Heart right ventricle (tissue), 16 donors: ENCODE data around the gene SYCE3. TPM values are rescaled to one million over a fixed set of nuclear protein-coding genes. Genes with fewer than 3 reads are reported as not detected.

Experiments used
- ATAC-seq, 8 donors: fragments of 200-7000 bp; cut with Tn5 transposase; one replicate each; pipeline ENCODE4 v1.9.1; 2020; ENCODE audit warnings: mild to moderate bottlenecking in 8 of 8, moderate library complexity in 8 of 8, moderate number of reproducible peaks in 1 of 8
- DNase-seq, 2 donors: peaks; one replicate each; pipeline ENCODE4 v3.0.0-alpha.2; 2020
- H3K27ac ChIP-seq, 10 donors: fragments of 200-600 bp; sonication (generic) in 2 of 10; one replicate each; pipeline versions ENCODE4 v1.5.0 to v1.8.0; 2020 to 2022; ENCODE audit warnings: mild to moderate bottlenecking in 3 of 10
- H3K27me3 ChIP-seq, 7 donors: fragments of 200-600 bp; one replicate each; pipeline ENCODE4 v1.8.0; 2021 to 2022; ENCODE audit warnings: mild to moderate bottlenecking in 2 of 7
- H3K36me3 ChIP-seq, 9 donors: fragments of 200-600 bp; sonication (generic) in 1 of 9; one replicate each; pipeline versions ENCODE4 v1.5.0 to v1.8.0; 2020 to 2022; ENCODE audit warnings: mild to moderate bottlenecking in 2 of 9
- H3K4me1 ChIP-seq, 9 donors: fragments of 200-600 bp; sonication (generic) in 1 of 9; one replicate each; pipeline versions ENCODE4 v1.5.0 to v1.8.0; 2020 to 2022; ENCODE audit warnings: mild to moderate bottlenecking in 4 of 9
- H3K4me3 ChIP-seq, 10 donors: fragments of 200-600 bp; sonication (generic) in 2 of 10; one replicate each; pipeline versions ENCODE4 v1.5.0 to v1.8.0; 2020 to 2022; ENCODE audit warnings: mild to moderate bottlenecking in 7 of 10, moderate library complexity in 2 of 10
- H3K9me3 ChIP-seq, 11 donors: fragments of 200-600 bp in 10 of 11; sonication (generic) in 2 of 11; one replicate each; pipeline versions ENCODE4 v1.5.0 to v1.8.0; 2013 to 2022; ENCODE audit warnings: mild to moderate bottlenecking in 2 of 11, control low read depth in 1 of 11, moderate library complexity in 1 of 11
- CTCF ChIP-seq, 9 donors: fragments of 200-600 bp; sonication (generic) in 2 of 9; IDR thresholded peaks; one replicate each; pipeline versions ENCODE4 v1.5.0 to v1.8.0; 2021 to 2022; ENCODE audit warnings: antibody characterized with exemption in 9 of 9, mild to moderate bottlenecking in 5 of 9, moderate library complexity in 1 of 9
- WGBS, 2 donors: extraction: QIAGEN DNeasy Blood & Tissue Kit; methylation state at CpG; one replicate each; pipeline ENCODE4 v1.1.7; 2013; ENCODE audit warnings: inconsistent platforms in 1 of 2; 5-methylcytosine and 5-hydroxymethylcytosine counted together
- intact Hi-C, 10 donors: fragments of 100-400 bp; cut with DNase I; formaldehyde crosslinking; loops; one replicate each; pipeline versions ENCODE4 v1.11.1 to v1.14.2; 2022
- polyA plus RNA-seq, 2 donors: library from polyadenylated mRNA; stranded (reverse); fragments of 200-250 nt; gene quantifications; one replicate each; pipeline ENCODE4 v1.2.3, GENCODE V29; 2013
- total RNA-seq, 10 donors: library from RNA; stranded (reverse); fragmentation: NEBNext Ultra II Directional in 3 of 10; extraction: Animal tissue kit (Norgen Biotek cat#: 25700) in 3 of 10; gene quantifications; one replicate each; pipeline versions ENCODE4 v1.2.1 to v1.2.4, GENCODE V29; 2021 to 2023
- donor health status: Arrhythmogenic right ventricular cardiomyopathy.
- donor health status: ischemic (EF 13 %, LVEDD 7.1; RV severe dilation, severe dysfunction).
- donor health status: healthy with polysubstance abuse.
- donor health status: DM: no; HTN: yes; CAD: no.
- donor health status: DM: no; HTN: no; CAD: no.
- donor health status: ischemic (EF 25% LVEDD 6.9; RV normal size, moderate dysfunction).
- donor health status: ischemic (EF 25% LVEDD 5.7; RV mildly dilated, moderate dysfunction).
- donor health status: healthy.
- donor health status: DM: yes; HTN: yes; CAD: no.
- donor health status: Ischemic cardiomyopathy.
- donor health status: ischemic (EF 35%, LVEDD 5.7; RV mildly dilated, moderate dysfunction).
- donor health status: nonischemic (EF 11% LVEDD 7.7; RV severe dilation, severe dysfunction).
- donor health status: DM: yes; HTN: yes; CAD: no.
- donor health status: PGD.
- donor health status: ischemic (EF 29% LVEDD 5.4; RV normal size, mild dysfunction).
- donor health status: nonischemic (EF 23%, LVEDD 6.1; RV moderate dilation, normal function).

The SYCE3 gene
- total and polyA plus RNA-seq, 12 donors = 0.74 to 0.90 TPM; not detected in 10

DNA sequence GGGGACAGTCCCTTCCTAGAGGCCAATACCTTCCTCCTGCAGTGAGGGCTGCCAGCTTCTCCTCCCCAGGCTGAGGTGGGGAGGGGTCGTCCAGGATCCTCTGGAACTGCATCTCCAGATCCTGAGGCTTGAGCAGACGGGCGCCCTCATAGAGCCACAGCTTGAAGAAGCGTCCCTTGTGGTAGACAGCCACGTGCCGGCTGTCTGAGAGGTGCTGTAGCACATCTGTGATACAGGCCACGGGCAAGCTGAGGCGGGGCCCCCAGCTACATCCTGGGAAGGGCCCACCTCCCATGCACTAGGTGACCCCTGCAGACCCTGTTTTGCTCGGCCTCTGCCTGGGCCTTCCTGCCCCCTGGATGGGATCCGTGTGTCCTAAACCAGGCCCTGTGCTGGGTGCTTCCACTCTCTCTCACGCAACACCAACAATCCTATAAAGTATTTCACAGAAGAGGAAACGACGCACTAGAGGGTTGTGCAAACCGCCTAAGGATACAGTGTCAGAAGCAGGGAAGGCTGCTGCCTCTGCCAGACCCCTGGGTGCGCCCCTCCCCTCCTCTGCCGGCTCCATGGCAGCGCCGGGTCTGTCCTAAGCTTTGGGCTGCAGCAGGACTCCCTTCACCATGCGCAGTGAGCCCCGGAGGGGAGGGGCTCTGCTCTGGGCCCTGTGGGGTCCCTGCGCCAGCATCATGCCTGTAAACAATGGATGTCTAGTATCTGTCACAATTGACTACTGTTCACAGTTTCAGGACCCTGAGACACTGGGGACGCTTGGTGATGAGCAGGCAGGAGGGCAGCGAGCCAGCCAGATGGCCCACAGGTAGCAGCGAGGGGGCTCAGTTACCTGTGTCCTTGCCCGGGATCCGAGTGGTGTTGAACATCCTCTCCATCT is 11.0 kb upstream of the SYCE3 start:
- intact Hi-C loops = no loop called here
- WGBS, 2 donors = 85 to 89% methylated on average over 26 of the region's 26 CpGs

DNA sequence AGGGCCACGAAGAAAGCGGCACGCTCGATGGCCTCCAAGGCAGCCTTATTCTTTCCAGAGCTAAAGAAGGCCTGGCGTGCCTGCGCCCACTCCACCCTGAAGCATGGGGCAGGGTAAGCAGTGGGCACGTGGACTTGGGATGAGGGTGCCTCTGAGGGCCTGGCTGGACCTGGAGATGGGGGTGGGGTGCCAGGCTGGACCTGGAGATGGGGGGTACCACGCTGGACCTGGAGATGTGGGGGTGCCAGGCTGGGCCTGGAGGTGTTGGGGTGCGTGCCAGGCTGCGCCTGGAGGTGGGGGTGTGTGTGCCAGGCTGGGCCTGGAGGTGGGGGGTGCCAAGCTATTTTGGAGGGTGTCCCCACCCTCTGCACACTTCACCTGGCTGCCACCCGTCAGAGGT is 10.2 kb upstream of the SYCE3 start:
- intact Hi-C loops = no loop called here
- Histone ChIP-seq H3K27me3 (no peaks in the 10 kb centered on the region), H3K4me3 (no peak overlapping the region), H3K9me3 (no peaks in the 10 kb centered on the region), H3K36me3 (peaks cover 0 to 86% (median 13%) of the 10 kb centered on the region in 9 donors), H3K4me1 (peaks cover 0 to 40% (median 18%) of the 10 kb centered on the region in 9 donors), H3K27ac (no peak overlapping the region)
- no peak for TF ChIP-seq CTCF (IDR thresholded peaks at IDR 0.05)
- no peak for DNase-seq
- 93 to 94% methylated on average over 11 of the region's 11 CpGs for WGBS, 2 donors
- no peak for ATAC-seq

More for the DNA sequence above, 11.0 kb upstream of the SYCE3 start:
- no peaks in the 10 kb centered on the region for H3K9me3 ChIP-seq
- H3K4me3 ChIP-seq = no peak overlapping the region
- peaks cover 3 to 48% (median 23%) of the 10 kb centered on the region in 9 donors for H3K4me1 ChIP-seq
- DNase-seq (no peak), ATAC-seq (no peak)
- H3K36me3 ChIP-seq = peaks cover 0 to 80% (median 11%) of the 10 kb centered on the region in 9 donors
- H3K27me3 ChIP-seq = no peaks in the 10 kb centered on the region
- H3K27ac ChIP-seq = no peak overlapping the region
- TF ChIP-seq CTCF (IDR thresholded peaks at IDR 0.05) = no peak

DNA sequence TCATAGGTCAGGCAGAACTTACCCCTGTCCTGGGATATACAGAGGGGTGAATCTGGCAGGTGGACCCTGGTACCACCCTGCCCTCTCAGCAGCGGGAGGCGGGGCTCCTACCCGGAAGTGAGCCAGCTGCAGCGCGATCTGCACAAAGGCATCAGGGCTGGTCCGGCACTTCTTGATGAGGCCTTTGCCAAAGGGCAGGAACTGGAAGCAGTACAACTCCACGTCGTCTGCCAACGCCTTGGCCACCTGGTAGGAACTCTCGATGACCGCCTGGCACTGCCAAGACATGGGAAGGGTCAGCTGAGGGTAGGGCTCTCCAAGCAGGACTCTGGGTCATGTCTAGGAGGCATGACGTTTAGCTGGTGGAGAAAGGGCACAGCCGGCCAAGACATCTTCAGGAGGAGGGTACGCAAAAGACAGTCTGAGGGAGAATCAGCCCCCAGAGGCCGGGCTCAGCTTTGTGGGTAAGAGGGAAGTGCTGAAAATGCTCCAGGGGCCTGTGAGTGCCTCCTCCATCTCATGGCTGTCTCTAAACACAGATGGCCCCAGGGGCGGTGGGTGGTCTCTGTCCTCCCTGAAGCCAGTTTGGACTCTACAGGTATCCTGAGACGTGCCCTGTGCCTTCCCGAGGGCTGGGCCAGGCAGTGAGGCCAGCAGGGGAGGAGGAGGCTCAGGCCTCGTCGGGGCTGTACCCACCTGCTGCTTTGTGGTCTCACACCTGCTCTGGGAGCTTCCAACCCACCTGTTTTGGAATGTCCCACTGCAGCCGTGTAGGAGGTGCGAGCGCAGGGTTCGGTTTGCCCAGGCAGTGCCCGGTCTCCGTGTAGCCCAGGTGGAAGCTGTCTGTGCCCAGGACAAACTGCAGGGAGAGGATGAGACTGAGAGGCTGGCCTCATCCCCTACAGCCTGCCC is 8.8 kb upstream of the SYCE3 start:
- no peaks in the 10 kb centered on the region for H3K9me3 ChIP-seq
- DNase-seq (peak in 1 of 2 donors; percentile 45), ATAC-seq (peak in 2 of 8 donors; percentile 23 to 55)
- WGBS, 2 donors = 73 to 78% methylated on average over 26 of the region's 26 CpGs
- peak overlapping the region in 1 of 10 donors; percentile 20 for H3K27ac ChIP-seq
- intact Hi-C loops = no loop called here
- no peak for TF ChIP-seq CTCF (IDR thresholded peaks at IDR 0.05)
- H3K36me3 ChIP-seq = peaks cover 0 to 93% (median 14%) of the 10 kb centered on the region in 9 donors
- no peaks in the 10 kb centered on the region for H3K27me3 ChIP-seq
- no peak overlapping the region for H3K4me3 ChIP-seq
- peaks cover 0 to 31% (median 11%) of the 10 kb centered on the region in 9 donors for H3K4me1 ChIP-seq

- DNase-seq = no peak
- intact Hi-C loops = no loop called here
- Histone ChIP-seq H3K36me3 (peaks cover 0 to 87% (median 14%) of the 10 kb centered on the region in 9 donors), H3K27ac (peak overlapping the region in 1 of 10 donors; percentile 20), H3K4me1 (peaks cover 0 to 25% (median 9%) of the 10 kb centered on the region in 9 donors), H3K9me3 (no peaks in the 10 kb centered on the region), H3K4me3 (no peak overlapping the region), H3K27me3 (no peaks in the 10 kb centered on the region)
- TF ChIP-seq CTCF (IDR thresholded peaks at IDR 0.05) = no peak
- no peak for ATAC-seq
- 89 to 91% methylated on average over 12 of the region's 12 CpGs for WGBS, 2 donors
These were observed 8.1 kb upstream of the SYCE3 start for GRCh38 chr22:50570861-50571260.
